Caki2 (cell line): ENCODE measurements around the gene RPN2. TPM values are rescaled to one million over a fixed set of nuclear protein-coding genes. Genes with fewer than 3 reads are reported as not detected.

Source experiments
- DNase-seq: peaks from one replicate; pipeline ENCODE4 v3.0.0-alpha.2; 2015; ENCODE audit warnings: low read depth
- in situ Hi-C: cut with HindIII; loops from 2 replicates; pipeline ENCODE4 v1.10.0; 2016; ENCODE audit warnings: low sequenced_read_pairs, low pct_unique_long_range_greater_than_20kb, mixed read lengths
- total RNA-seq: library from RNA; depleted of rRNA; stranded (reverse); fragments of >200 nt; shearing (Covaris generic); gene quantifications from 2 replicates; pipeline ENCODE4 v1.2.3, GENCODE V29; 2014; ENCODE audit warnings: low replicate concordance

RPN2 gene
- total RNA-seq, 1 experiment from 2014 or later: 382 TPM

DNA sequence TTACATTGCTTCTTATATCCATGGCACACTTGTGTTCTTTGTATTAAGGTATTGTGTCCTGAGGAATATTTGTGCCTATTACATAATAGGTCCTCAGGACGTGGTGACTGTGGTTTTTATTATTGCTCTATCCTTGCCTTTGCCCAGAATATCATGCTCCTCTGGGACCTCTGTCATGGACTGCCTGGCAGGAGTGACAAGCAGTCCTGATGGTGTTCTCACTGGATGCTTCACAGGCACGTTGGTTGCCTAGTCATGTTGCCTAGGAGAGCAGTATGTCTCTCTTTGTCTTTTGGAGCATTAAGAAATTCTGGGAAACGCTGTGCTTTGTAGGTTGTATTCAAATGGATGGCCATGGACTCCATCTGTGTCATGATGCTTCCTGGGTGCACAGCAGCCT lies 24.9 kb downstream of the RPN2 start:
- no peak for DNase-seq
- in situ Hi-C loops: no loop called here

DNA sequence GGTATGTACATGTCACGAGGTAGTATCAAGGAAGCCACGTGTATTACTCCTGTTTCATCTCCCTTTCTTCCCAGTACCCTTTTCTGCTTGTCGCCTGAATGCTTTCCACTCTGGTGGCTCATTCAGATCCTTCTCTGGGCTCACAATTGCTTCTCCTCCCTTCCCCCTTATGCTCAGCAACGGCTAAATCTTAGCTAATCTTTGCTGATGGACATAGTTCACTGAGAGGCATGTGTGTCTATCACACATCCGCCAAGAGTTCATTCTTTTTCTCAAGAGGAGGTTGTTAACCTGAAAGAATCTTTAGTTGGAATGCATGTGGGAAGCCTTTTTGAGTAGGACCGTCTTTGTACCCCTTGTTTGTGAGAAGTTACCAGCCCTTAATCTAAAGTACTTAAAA lies 26.0 kb downstream of the RPN2 start:
- in situ Hi-C loops: no loop called here
- no peak for DNase-seq

DNA sequence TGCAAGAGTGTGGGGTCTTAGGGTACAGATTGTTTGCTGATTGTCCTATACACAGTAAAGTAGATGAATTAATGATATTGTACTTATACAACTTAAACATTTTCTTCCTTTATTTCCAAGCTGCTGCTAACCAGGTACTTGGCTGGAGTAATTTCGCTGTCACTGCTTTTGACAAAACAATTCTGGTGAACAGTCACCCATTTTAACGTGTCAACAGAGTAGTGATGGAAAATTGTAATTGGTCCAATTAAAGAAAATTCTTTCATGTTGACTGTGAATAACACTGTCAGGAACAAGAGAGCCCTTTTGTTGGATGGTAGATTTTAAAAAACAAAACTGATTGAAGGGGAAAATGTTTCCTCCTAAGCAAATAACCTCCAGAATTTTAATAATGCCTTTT lies 26.7 kb downstream of the RPN2 start:
- in situ Hi-C loops: no loop called here
- no peak for DNase-seq

DNA sequence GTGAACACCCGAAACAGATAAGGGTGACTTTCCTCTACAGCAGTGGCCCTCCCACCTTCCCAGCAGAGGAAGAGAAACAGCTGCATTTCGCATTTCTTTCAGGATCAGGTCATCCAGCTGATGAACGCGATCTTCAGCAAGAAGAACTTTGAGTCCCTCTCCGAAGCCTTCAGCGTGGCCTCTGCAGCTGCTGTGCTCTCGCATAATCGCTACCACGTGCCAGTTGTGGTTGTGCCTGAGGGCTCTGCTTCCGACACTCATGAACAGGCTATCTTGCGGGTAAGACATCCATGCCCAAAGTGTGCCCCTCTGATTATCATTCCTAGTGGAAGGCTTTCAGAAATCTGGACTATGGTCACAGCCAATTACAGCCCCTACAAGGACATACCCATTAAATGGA lies 28.0 kb downstream of the RPN2 start:
- in situ Hi-C loops: no loop called here
- DNase-seq: no peak

DNA sequence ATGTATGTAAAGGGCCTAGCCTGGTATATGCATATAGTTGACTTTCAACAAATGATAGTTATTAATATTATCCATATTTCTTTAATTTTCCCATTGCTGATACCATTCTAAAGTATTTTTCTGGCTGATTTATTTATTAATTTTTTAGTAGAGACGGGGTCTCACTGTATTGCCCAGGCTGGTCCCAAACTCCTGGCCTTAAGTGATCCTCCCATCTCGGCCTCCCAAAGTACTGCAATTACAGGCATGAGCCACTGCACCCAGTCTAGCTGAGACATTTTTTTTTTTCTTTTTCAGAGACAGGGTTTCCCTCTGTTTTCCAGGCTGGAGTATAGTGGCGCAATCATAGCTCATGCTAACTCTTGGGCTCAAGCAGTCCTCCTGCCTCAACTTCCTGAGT lies 30.1 kb downstream of the RPN2 start:
- in situ Hi-C loops: no loop called here

DNA sequence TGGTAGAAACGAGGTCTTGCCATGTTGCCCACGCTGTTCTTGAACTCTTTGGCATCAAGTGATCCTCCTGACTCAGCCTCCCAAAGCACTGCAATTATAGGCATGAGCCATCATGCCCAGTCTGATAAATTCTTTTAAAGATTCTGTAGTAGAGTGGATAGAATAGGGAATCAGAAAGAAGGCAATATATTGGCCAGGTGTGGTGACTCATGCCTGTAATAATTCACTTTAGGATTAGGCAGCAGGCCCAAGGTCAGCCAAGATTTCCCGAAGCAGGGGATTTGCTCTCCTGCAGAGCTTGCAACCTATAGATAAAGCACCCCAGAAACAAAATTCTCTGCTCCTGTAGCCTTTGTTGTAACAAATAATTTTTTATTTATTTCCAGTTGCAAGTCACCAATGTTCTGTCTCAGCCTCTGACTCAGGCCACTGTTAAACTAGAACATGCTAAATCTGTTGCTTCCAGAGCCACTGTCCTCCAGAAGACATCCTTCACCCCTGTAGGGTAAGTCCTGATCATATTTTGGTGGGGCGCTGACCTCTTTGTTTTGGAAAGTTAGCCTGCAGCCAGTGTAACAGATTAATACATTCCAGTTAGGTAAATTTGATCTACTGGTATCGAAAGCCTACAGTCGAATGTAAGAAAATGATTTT lies 30.7 kb downstream of the RPN2 start:
- in situ Hi-C loops: no loop called here
- no peak for DNase-seq

More for the DNA sequence above, 30.1 kb downstream of the RPN2 start:
- DNase-seq: no peak

DNA sequence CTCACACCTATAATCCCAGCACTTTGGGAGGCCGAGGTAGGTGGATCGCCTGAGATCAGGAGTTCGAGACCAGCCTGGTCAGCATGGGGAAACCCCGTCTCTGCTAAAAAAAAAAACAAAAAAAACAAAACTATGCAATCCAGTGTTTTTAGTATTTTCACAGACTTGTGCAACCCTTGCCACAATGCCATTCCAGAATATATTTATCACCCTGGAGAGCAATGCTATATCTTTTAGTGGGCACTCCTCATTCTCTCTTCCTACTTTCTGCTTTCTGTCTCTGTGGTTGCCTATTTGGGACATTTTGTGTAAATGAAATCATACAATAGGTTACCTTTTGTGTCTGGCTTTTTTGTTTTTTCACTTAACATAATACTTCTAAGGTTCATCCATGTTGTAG lies 39.3 kb downstream of the RPN2 start:
- in situ Hi-C loops: no loop called here

DNA sequence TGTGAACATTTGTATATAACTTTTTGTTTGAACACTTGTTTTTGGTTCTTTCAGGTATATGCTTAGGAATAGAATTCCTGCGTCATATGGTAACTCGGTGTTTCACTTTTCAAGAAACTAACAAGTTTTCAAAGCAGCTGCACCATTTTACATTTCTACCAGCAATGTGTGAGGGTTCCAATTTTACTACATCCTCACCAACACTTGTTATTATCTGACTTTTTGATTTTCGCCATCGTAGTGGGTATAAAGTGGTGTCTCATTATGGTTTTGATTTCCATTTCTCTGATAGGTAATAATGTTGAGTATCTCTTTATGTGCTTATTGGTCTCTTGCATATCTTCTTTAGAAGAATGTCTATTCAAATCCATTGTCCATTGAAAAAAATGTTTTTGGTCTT lies 39.8 kb downstream of the RPN2 start:
- in situ Hi-C loops: no loop called here

More for the DNA sequence above, 39.3 kb downstream of the RPN2 start:
- DNase-seq: no peak

DNA sequence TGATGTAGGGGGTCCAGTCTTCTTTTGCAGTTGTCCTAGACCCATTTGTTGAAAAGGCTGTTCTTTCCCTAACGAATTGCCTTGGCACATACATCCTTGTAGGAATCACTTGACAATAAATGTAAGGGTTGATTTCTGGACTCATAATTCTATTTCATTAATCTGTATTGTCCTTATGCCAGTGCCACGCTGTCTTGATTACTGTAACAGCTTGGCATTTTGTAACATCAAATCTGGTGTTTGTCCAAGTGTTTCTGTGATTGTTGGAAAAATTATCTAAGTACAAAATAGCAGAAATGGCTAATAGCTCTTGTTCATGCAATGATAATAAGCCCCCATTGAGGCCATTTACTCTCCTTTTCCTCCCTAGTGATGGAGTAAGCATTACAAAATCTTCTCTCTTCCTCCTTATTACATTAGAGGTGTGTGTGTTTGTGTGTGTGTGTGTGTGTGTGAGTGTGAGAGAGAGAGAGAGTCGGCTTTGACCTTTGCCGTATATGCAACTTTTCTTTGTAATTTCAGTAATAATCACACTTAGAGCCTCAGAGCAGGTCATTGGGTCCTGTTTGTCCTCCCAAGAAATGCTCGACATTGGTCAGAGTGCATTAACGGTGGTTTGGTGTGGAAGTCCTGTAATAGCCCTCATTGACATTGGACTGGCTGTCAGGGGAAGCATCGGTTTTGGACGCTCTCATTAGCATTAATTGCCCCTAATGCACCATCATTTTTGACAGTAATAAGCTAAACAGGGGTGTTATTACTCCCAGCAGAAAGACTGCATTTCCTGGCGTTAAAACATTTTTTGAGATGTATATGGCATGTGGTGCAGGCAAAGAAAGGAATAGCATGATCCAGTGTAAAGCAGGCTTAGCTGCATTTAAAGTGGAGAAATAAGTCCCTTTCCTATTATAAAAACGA lies 40.9 kb downstream of the RPN2 start:
- in situ Hi-C loops: no loop called here
- DNase-seq: no peak

More for the DNA sequence above, 39.8 kb downstream of the RPN2 start:
- no peak for DNase-seq

DNA sequence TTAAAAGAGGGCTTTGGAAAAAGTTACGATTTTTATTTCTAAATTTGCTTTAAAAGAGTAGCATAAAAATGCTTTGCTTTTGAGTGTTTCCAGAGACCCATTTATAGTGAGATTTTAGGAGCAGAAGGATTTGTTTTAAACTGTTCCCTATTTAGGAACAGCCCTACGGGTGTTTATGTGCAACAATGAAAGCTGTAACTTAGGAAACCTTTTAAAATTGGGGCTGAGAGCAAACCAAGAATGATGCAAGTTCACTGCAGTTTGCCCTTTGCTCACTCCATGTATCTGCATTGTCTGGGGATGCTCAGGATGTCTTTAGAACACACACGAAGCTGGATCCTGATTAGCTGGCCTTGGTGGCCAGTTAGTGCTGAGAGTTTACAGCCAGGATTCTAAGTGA lies 41.6 kb downstream of the RPN2 start:
- in situ Hi-C loops: no loop called here
- DNase-seq: no peak

DNA sequence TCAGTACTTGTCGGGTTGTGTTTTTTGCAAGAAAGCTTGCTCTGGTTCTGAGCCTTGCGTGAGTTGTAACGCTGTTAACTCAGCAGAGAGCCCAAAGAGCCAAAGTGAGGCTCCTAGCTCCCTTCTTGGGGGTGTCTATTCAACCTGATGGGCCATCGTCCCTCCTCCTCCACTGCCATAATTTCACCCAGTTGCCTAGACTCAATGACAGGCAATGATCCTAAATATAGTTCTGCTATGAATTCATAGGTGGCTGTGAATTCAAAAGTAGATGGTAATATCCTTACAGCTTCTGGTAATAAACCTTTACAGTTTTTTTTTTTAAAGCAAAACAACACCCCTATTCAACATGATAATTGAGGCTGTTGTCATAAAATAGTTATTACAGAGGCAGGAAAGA lies 43.0 kb downstream of the RPN2 start:
- in situ Hi-C loops: no loop called here
- DNase-seq: no peak

DNA sequence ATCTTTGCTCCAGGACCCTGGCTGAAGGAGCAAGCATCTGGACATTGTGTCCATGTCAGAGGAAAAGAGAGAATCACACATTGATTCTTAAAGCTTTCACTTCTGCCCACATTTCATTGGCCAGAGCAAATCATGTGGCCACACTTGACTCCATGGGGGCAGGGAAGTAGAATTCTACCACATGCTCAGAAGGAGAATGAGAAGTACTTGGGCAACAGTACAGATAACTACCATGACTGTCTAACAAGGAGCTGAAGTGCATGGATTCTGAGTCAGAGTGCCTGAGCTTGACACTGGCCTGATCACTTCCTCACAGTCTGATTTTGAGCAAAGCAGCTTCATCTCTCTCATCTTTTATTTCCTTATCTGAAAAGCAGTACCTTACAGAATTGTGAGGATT lies 43.9 kb downstream of the RPN2 start:
- peak; percentile 35 for DNase-seq
- in situ Hi-C loops: no loop called here

DNA sequence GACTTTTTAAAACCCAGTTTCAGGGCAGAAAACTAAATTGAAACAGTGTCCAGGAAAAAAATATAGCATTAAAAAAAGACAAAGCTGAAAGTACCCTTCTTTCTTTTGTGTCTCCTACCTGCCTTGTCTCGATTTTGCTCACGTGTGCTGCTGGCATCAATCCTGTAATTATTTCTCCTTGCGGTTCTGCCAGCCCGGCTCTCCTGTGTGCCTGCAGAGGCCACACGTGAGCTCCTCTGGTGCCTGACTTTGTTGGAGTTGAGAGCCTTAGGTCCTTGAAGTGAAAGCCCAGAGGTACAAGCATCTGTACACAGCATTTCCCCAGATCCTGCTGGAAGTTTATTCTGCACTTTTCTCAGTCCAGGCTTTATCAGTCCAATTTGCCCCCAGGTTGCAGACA lies 46.0 kb downstream of the RPN2 start:
- in situ Hi-C loops: no loop called here
- no peak for DNase-seq

DNA sequence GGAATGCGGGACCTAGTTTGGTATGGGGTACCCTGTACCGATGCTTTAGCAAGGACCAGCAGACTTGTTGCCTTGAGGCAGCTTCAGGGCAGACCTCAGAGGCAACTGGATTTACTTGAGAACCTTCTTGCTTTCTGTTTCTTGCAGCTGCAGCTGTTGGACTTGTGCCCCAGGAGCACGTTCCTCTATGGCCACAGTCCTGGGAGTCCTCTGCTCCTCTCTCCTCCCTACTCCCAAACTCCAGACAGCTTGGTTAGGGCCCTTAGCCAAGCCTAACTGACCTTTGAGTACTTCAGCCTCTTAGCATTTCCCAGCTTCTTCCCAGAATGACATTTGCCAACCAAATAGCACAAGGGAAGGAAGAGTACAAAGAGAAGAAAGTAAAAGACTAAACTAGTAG lies 47.8 kb downstream of the RPN2 start:
- in situ Hi-C loops: no loop called here
- no peak for DNase-seq

DNA sequence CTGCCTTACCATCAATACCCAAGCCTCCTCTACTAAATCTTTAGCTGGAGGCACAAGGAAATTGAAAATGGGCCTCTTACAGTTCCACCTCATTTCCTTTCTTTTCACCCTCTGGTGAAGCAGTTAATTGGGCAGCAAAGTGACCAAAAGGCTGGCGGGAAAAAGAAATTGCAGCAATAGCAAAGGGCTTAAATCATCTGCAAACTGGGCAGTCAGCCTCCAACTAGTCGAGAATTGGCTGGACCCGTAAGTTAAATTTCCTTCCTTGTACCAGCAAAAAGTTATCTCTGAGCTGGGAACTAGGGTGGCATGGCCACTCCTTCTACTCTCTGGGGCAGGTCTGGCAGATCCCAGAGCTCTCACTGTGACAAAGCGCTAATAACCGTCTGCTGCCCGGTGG lies 49.0 kb downstream of the RPN2 start:
- DNase-seq: no peak
- in situ Hi-C loops: no loop called here

DNA sequence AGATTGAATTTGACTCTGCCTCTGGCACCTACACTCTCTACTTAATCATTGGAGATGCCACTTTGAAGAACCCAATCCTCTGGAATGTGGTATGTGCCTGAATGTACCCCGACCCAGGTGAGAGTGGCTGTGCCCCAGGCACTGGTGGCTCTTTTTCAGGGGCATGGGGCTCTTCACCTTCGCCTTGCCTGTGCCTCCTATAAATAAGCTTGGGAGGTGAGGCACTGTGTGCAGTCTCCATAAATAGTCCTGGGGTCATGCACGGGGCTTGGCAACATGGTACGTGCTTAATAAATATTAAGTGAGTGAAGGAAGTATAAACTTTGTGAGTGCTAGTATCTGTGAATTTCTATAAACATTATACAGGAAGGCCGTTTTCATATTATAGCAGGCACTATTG lies 49.5 kb downstream of the RPN2 start:
- in situ Hi-C loops: no loop called here
- DNase-seq: no peak

DNA sequence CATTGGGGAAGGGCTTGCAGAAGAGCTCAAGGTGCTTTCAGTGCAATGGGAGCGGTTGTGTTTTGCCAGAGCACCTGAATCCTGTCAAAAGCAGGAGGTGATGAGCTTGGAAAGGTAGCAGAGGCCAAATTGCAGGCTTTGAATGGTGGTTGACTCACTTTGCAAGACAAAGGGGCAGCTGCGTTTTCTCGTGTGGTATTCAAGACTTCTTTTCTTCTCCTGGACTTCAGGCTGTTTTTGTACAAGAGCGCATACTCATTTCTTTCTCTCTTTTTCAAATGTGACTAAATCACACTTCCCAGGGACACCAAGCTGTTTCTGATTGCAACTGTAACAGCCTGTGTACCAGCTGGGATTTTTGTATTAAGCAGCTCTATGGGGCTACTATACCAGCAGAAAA lies 50.2 kb downstream of the RPN2 start:
- in situ Hi-C loops: no loop called here
- no peak for DNase-seq

DNA sequence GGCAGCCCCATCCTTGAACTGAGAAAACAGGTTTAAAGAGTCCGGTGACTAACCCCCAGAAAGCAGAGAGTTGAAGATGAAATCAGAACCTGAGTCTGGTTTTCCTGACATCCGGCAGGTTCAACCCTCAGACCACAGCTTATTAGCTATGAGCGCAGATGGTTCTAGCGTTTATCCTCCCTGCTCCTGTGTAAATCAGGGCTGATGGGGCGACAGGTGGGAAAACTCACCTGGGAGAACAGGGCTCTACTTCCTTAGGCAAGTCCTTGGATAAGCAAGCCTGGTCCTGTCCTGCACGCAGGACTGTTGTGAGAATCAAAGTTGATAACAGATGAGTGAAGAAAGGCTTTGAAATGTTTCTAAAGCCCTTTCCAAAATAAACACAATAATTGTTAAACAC lies 51.1 kb downstream of the RPN2 start:
- in situ Hi-C loops: no loop called here
- no peak for DNase-seq

DNA sequence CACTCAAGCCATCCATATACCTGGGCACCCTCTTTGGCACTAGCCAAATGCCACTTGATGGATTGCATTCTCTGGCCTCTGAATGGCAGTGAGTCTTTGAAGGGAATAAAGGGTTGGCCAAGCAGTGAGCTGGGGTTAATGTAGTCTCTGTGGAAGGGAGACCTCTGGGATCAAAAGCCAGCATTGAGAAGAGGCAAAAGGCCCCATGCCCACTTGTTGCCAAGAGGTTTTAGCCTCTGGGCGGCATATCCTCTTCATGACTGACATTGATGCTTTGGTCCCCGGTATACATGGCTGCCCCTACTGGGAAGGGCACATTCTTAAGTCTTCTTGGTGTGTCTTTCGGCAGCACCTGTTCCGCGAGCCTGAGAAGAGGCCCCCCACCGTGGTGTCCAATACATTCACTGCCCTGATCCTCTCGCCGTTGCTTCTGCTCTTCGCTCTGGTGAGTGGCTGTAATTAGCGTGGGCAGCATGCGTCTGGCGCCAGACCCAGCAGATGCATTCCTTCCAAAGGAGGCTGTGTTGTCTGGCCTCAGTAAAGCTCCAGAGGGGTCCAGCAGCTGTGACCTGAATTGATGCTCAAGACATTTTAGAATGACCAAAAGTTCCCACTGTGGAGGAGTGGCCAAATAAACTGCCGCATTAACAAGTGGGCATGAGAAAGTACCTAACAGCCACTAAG lies 53.0 kb downstream of the RPN2 start:
- DNase-seq: no peak
- in situ Hi-C loops: no loop called here
